Measurements from ENCODE around the gene SART3.

SART3 gene

GRCh38 chr12:108482717-108483212, 78.2 kb downstream of the SART3 start:
- no peak for DNase-seq

GRCh38 chr12:108479364-108480070, 81.5 kb downstream of the SART3 start:
- DNase-seq = no peak

GRCh38 chr12:108478611-108479206, 82.3 kb downstream of the SART3 start:
- DNase-seq = no peak

- no peak for DNase-seq
Observed at GRCh38 chr12:108477881-108478259, 83.1 kb downstream of the SART3 start.

- DNase-seq = peak; percentile 56
Observed at GRCh38 chr12:108477055-108477880, 83.7 kb downstream of the SART3 start.

- DNase-seq = no peak
Observed at GRCh38 chr12:108475396-108475795, 85.6 kb downstream of the SART3 start.

- no peak for DNase-seq
Observed at GRCh38 chr12:108473400-108474055, 87.4 kb downstream of the SART3 start.
